Right lobe of liver (tissue), 6 donors: ENCODE measurements around the gene MRPS18B. TPM values are rescaled to one million over a fixed set of nuclear protein-coding genes. Genes with fewer than 3 reads are reported as not detected.
A peak's percentile ranks its signal among the peaks of the same experiment; 100 is the strongest.

Source experiments
- ATAC-seq, 4 donors: fragments of 200-7000 bp; cut with Tn5 transposase; one replicate each; pipeline ENCODE4 v1.9.1; 2020; ENCODE audit warnings: mild to moderate bottlenecking in 4 of 4, moderate library complexity in 4 of 4
- DNase-seq, 3 donors: peaks; one replicate each; pipeline ENCODE4 v3.0.0-alpha.2; 2020
- H3K27ac ChIP-seq, 3 donors: fragments of 200-600 bp; one replicate each; pipeline ENCODE4 v1.8.0; 2022
- H3K27me3 ChIP-seq, 2 donors: fragments of 200-600 bp; one replicate each; pipeline ENCODE4 v1.8.0; 2022
- H3K36me3 ChIP-seq, 4 donors: fragments of 200-600 bp; sonication (generic) in 1 of 4; one replicate each; pipeline versions ENCODE4 v1.5.1 to v1.8.0; 2017 to 2022; ENCODE audit warnings: control low read depth in 1 of 4
- H3K4me1 ChIP-seq, 4 donors: fragments of 200-600 bp; sonication (generic) in 1 of 4; one replicate each; pipeline versions ENCODE4 v1.5.1 to v1.8.0; 2017 to 2022; ENCODE audit warnings: control low read depth in 1 of 4
- H3K4me3 ChIP-seq, 3 donors: fragments of 200-600 bp; one replicate each; pipeline ENCODE4 v1.8.0; 2022
- H3K9me3 ChIP-seq, 4 donors: fragments of 200-600 bp; sonication (generic) in 1 of 4; one replicate each; pipeline versions ENCODE4 v1.5.1 to v1.8.0; 2017 to 2022; ENCODE audit warnings: control low read depth in 1 of 4
- CTCF ChIP-seq, 4 donors: fragments of 200-600 bp in 3 of 4; fragments of 450-650 bp in 1 of 4; IDR thresholded peaks; one replicate each; pipeline versions ENCODE4 v1.5.1 to v1.8.0; 2016 to 2022; ENCODE audit warnings: antibody characterized with exemption in 4 of 4, mild to moderate bottlenecking in 2 of 4
- POLR2A ChIP-seq: fragments of 450-650 bp; IDR thresholded peaks from one replicate; pipeline ENCODE4 v1.6.1; 2017; ENCODE audit warnings: antibody characterized with exemption, mild to moderate bottlenecking
- WGBS: methylation state at CpG from one replicate; pipeline ENCODE4 v1.1.6; 2018; ENCODE audit warnings: low coverage, low lambda C conversion rate; ENCODE audit not compliant: insufficient coverage; ENCODE audit errors: missing lambda C conversion rate; 5-methylcytosine and 5-hydroxymethylcytosine counted together
- intact Hi-C, 2 donors: fragments of 100-400 bp; cut with DNase I; formaldehyde crosslinking; loops; one replicate each; pipeline versions ENCODE4 v1.11.2 to v1.14.1; 2022
- total RNA-seq, 6 experiments: library from RNA; depleted of rRNA in 2 of 6; stranded (reverse); fragments of >200 nt in 2 of 6; fragmentation: NEBNext Ultra II Directional in 3 of 6; extraction: Animal tissue kit (Norgen Biotek cat#: 25700) in 3 of 6; gene quantifications; one replicate each; pipeline versions ENCODE4 v1.1.0 to v1.2.4, GENCODE V29; 2016 to 2023
- donor health status: DM: no; HTN: yes; CAD: no.
- donor health status: DM: no; HTN: no; CAD: no.
- donor health status: DM: no; HTN: no; CAD: no.
- donor health status: DM: no; HTN: yes; CAD: no.
- donor health status: DM: no; HTN: yes; CAD: no.

The MRPS18B gene
- total RNA-seq, 6 experiments from 2014 or later = 43.3 to 73.9 (median 56.2) TPM

GRCh38 chr6:30643656-30644055 lies 26.0 kb downstream of the MRPS18B start:
- Histone ChIP-seq H3K27ac (no peak overlapping the region), H3K9me3 (no peaks in the 10 kb centered on the region), H3K4me1 (peaks cover 0 to 20% (median 6%) of the 10 kb centered on the region in 4 donors), H3K36me3 (no peaks in the 10 kb centered on the region), H3K27me3 (no peaks in the 10 kb centered on the region), H3K4me3 (no peak overlapping the region)
- TF ChIP-seq CTCF (IDR thresholded peaks at IDR 0.05) (no peak), POLR2A (no peak)
- no peak for DNase-seq
- ATAC-seq = no peak
- WGBS = 92% methylated on average over 2 of the region's 2 CpGs
- intact Hi-C loops = no loop called here

GRCh38 chr6:30644769-30645168 lies 27.1 kb downstream of the MRPS18B start:
- intact Hi-C loops = no loop called here
- TF ChIP-seq CTCF (IDR thresholded peaks at IDR 0.05) (no peak), POLR2A (no peak)
- H3K27me3 ChIP-seq = no peaks in the 10 kb centered on the region
- H3K36me3 ChIP-seq = no peaks in the 10 kb centered on the region
- DNase-seq (no peak), ATAC-seq (no peak)
- peaks cover 0 to 16% (median 6%) of the 10 kb centered on the region in 4 donors for H3K4me1 ChIP-seq
- H3K4me3 ChIP-seq = no peak overlapping the region
- no peaks in the 10 kb centered on the region for H3K9me3 ChIP-seq
- H3K27ac ChIP-seq = no peak overlapping the region
- WGBS = 75% methylated on average over 5 of the region's 5 CpGs

GRCh38 chr6:30645989-30646388 lies 28.3 kb downstream of the MRPS18B start:
- WGBS = 33% methylated on average over 1 of the region's 1 CpG
- H3K36me3 ChIP-seq = peaks cover 0 to 2% (median 0%) of the 10 kb centered on the region in 4 donors

GRCh38 chr6:30646450-30647241 lies 29.0 kb downstream of the MRPS18B start, which contains the start of gene C6orf136:
Gene C6orf136 (plus strand): TSS chr6:30647133. CDS start chr6:30647232, 99 bp downstream.
- TF ChIP-seq CTCF (IDR thresholded peaks at IDR 0.05) (no peak), POLR2A (no peak)
- Histone ChIP-seq H3K36me3 (peaks cover 0 to 9% (median 1%) of the 10 kb centered on the region in 4 donors), H3K27ac (peak within 1 kb of the TSS; percentile 75 to 88 (median 87)), H3K27me3 (no peaks in the 10 kb centered on the region), H3K9me3 (no peaks in the 10 kb centered on the region), H3K4me3 (peak within 1 kb of the TSS; percentile 79 to 99 (median 98)), H3K4me1 (peaks cover 0 to 11% (median 6%) of the 10 kb centered on the region in 4 donors)
- ATAC-seq (peak; percentile 88 to 92 (median 90)), DNase-seq (peak; percentile 94 to 96 (median 95))
- 12% methylated on average over 23 of the region's 37 CpGs for WGBS
- intact Hi-C loops = no loop called here

More at GRCh38 chr6:30645989-30646388, 28.3 kb downstream of the MRPS18B start:
- Histone ChIP-seq H3K27me3 (no peaks in the 10 kb centered on the region), H3K9me3 (no peaks in the 10 kb centered on the region), H3K4me3 (no peak overlapping the region), H3K27ac (peak overlapping the region in 1 of 3 donors; percentile 2), H3K4me1 (peaks cover 0 to 16% (median 6%) of the 10 kb centered on the region in 4 donors)
- intact Hi-C loops = no loop called here
- TF ChIP-seq POLR2A = no peak
- TF ChIP-seq CTCF (IDR thresholded peaks at IDR 0.05) = no peak
- ATAC-seq (no peak), DNase-seq (no peak)
